Central memory CD8-positive, alpha-beta T cell (primary cell): ENCODE measurements around the gene UBASH3A.

ENCODE experiments used
- ATAC-seq: fragments of 150-1000 bp; cut with Tn5 transposase; replicated peaks from 2 replicates; pipeline ENCODE4 v1.10.0; 2022; ENCODE audit warnings: mild to moderate bottlenecking, moderate FRiP score, moderate number of reproducible peaks; ENCODE audit not compliant: poor library complexity, severe bottlenecking; ENCODE audit errors: extremely low read depth
- DNase-seq, 2 donors: peaks; one replicate each; pipeline ENCODE4 v3.0.0; 2021; ENCODE audit warnings: low spot score in 2 of 2
- H3K27ac Mint-ChIP-seq: one replicate; pipeline ENCODE4 v1.8.0; 2022; ENCODE audit warnings: low read depth, mild to moderate bottlenecking, moderate library complexity, mixed read lengths
- H3K27me3 Mint-ChIP-seq: one replicate; pipeline ENCODE4 v1.8.0; 2022; ENCODE audit warnings: mixed read lengths
- H3K36me3 Mint-ChIP-seq: one replicate; pipeline ENCODE4 v1.8.0; 2022; ENCODE audit warnings: mild to moderate bottlenecking, moderate library complexity, mixed read lengths; ENCODE audit not compliant: insufficient read depth
- H3K4me1 Mint-ChIP-seq: one replicate; pipeline ENCODE4 v1.8.0; 2022; ENCODE audit warnings: mixed read lengths
- H3K4me3 Mint-ChIP-seq: one replicate; pipeline ENCODE4 v1.8.0; 2022; ENCODE audit warnings: mild to moderate bottlenecking, moderate library complexity, mixed read lengths
- H3K9me3 Mint-ChIP-seq: one replicate; pipeline ENCODE4 v1.8.0; 2022; ENCODE audit warnings: mixed read lengths

UBASH3A gene

GRCh38 chr21:42387843-42388340 is 15.8 kb upstream of the UBASH3A start:
- no peak overlapping the region for H3K27ac Mint-ChIP-seq
- ATAC-seq = no peak
- H3K4me3 Mint-ChIP-seq = no peak overlapping the region
- peaks cover 6% of the 10 kb centered on the region for H3K4me1 Mint-ChIP-seq
- DNase-seq = no peak
- H3K9me3 Mint-ChIP-seq = peaks cover 5% of the 10 kb centered on the region
- H3K27me3 Mint-ChIP-seq = no peaks in the 10 kb centered on the region
- H3K36me3 Mint-ChIP-seq = no peaks in the 10 kb centered on the region

GRCh38 chr21:42388740-42389448 is 14.8 kb upstream of the UBASH3A start:
- no peak for ATAC-seq
- Mint-ChIP-seq H3K4me1 (peaks cover 13% of the 10 kb centered on the region), H3K4me3 (no peak overlapping the region)

GRCh38 chr21:42389449-42389835 is 14.3 kb upstream of the UBASH3A start:
- Mint-ChIP-seq H3K27me3 (no peaks in the 10 kb centered on the region), H3K9me3 (peaks cover 5% of the 10 kb centered on the region), H3K36me3 (no peaks in the 10 kb centered on the region), H3K4me3 (no peak overlapping the region), H3K27ac (no peak overlapping the region), H3K4me1 (peaks cover 13% of the 10 kb centered on the region)
- ATAC-seq = no peak
- DNase-seq = no peak

More at GRCh38 chr21:42388740-42389448, 14.8 kb upstream of the UBASH3A start:
- peaks cover 5% of the 10 kb centered on the region for H3K9me3 Mint-ChIP-seq
- no peak overlapping the region for H3K27ac Mint-ChIP-seq
- no peaks in the 10 kb centered on the region for H3K36me3 Mint-ChIP-seq
- no peak for DNase-seq
- no peaks in the 10 kb centered on the region for H3K27me3 Mint-ChIP-seq

GRCh38 chr21:42390193-42390592 is 13.5 kb upstream of the UBASH3A start:
- no peaks in the 10 kb centered on the region for H3K36me3 Mint-ChIP-seq
- no peaks in the 10 kb centered on the region for H3K27me3 Mint-ChIP-seq
- H3K4me3 Mint-ChIP-seq = no peak overlapping the region
- ATAC-seq (no peak), DNase-seq (no peak)
- H3K9me3 Mint-ChIP-seq = peaks cover 1% of the 10 kb centered on the region
- peaks cover 9% of the 10 kb centered on the region for H3K4me1 Mint-ChIP-seq
- no peak overlapping the region for H3K27ac Mint-ChIP-seq

GRCh38 chr21:42390696-42391095 is 13.0 kb upstream of the UBASH3A start:
- Mint-ChIP-seq H3K36me3 (no peaks in the 10 kb centered on the region), H3K9me3 (no peaks in the 10 kb centered on the region), H3K27ac (no peak overlapping the region), H3K27me3 (no peaks in the 10 kb centered on the region), H3K4me3 (no peak overlapping the region), H3K4me1 (peaks cover 6% of the 10 kb centered on the region)
- no peak for ATAC-seq
- DNase-seq = no peak

GRCh38 chr21:42391297-42391696 is 12.4 kb upstream of the UBASH3A start:
- no peaks in the 10 kb centered on the region for H3K27me3 Mint-ChIP-seq
- ATAC-seq = no peak
- DNase-seq = no peak
- no peak overlapping the region for H3K4me3 Mint-ChIP-seq
- H3K4me1 Mint-ChIP-seq = peaks cover 6% of the 10 kb centered on the region
- H3K9me3 Mint-ChIP-seq = no peaks in the 10 kb centered on the region
- no peaks in the 10 kb centered on the region for H3K36me3 Mint-ChIP-seq
- no peak overlapping the region for H3K27ac Mint-ChIP-seq

- Mint-ChIP-seq H3K27me3 (no peaks in the 10 kb centered on the region), H3K4me1 (peaks cover 14% of the 10 kb centered on the region)
- DNase-seq = no peak
Measured at GRCh38 chr21:42392731-42393442, 10.8 kb upstream of the UBASH3A start.

GRCh38 chr21:42393443-42393950 is 10.2 kb upstream of the UBASH3A start:
- no peak for DNase-seq
- Mint-ChIP-seq H3K27me3 (no peaks in the 10 kb centered on the region), H3K36me3 (no peaks in the 10 kb centered on the region), H3K4me1 (peaks cover 19% of the 10 kb centered on the region), H3K9me3 (no peaks in the 10 kb centered on the region), H3K27ac (peak overlapping the region; percentile 44), H3K4me3 (peak overlapping the region; percentile 17)
- ATAC-seq = no peak

More at GRCh38 chr21:42392731-42393442, 10.8 kb upstream of the UBASH3A start:
- Mint-ChIP-seq H3K27ac (peak overlapping the region; percentile 44), H3K4me3 (peak overlapping the region; percentile 17), H3K36me3 (no peaks in the 10 kb centered on the region), H3K9me3 (no peaks in the 10 kb centered on the region)
- ATAC-seq = peak; percentile 87

- ATAC-seq = no peak
- Mint-ChIP-seq H3K27ac (no peak overlapping the region), H3K4me3 (no peak overlapping the region), H3K4me1 (peaks cover 28% of the 10 kb centered on the region), H3K27me3 (no peaks in the 10 kb centered on the region), H3K36me3 (peaks cover 2% of the 10 kb centered on the region), H3K9me3 (no peaks in the 10 kb centered on the region)
- DNase-seq = no peak
Measured at GRCh38 chr21:42395302-42395701, 8.4 kb upstream of the UBASH3A start.

- no peak for ATAC-seq
- Mint-ChIP-seq H3K9me3 (no peaks in the 10 kb centered on the region), H3K27me3 (no peaks in the 10 kb centered on the region), H3K27ac (no peak within 1 kb of the TSS), H3K4me3 (no peak within 1 kb of the TSS), H3K4me1 (peaks cover 31% of the 10 kb centered on the region), H3K36me3 (peaks cover 2% of the 10 kb centered on the region)
- no peak for DNase-seq
Measured at GRCh38 chr21:42395905-42396651, 7.6 kb upstream of the UBASH3A start, which contains the start of gene TMPRSS3. TMPRSS3 (minus strand) TSS chr21:42396052; CDS start chr21:42395417, 635 bp downstream.

GRCh38 chr21:42396799-42397745 is 6.6 kb upstream of the UBASH3A start:
- Mint-ChIP-seq H3K9me3 (peaks cover 8% of the 10 kb centered on the region), H3K4me1 (peaks cover 40% of the 10 kb centered on the region), H3K4me3 (no peak overlapping the region), H3K36me3 (peaks cover 2% of the 10 kb centered on the region), H3K27me3 (no peaks in the 10 kb centered on the region), H3K27ac (no peak overlapping the region)
- ATAC-seq (no peak), DNase-seq (no peak)
